ENCODE measurements around the gene CAPN2. TPM values are rescaled to one million over a fixed set of nuclear protein-coding genes. Genes with fewer than 3 reads are reported as not detected.

CAPN2 gene
- total RNA-seq, 1 donor from 2014 or later, result 120 TPM

DNA sequence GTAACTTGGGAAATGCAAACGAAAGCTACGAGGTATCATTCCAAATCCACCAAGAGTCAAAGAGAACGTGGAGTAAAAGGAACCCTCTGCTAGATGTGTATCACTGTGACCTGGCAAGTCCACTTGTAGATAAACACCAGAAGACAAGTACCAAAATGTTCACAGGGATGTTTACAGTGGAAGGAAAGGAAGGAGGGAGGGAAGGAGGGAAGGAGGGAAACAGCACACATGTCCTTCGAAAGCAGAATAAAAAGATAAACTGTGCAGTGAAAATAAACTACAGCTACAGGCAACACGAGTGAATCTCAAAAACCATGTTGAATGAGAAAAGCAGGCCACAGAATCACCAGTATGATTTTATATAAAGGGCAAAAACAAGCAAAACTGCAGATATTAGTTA lies 73.5 kb downstream of the CAPN2 start:
- H3K9me3 Mint-ChIP-seq, result no peaks in the 10 kb centered on the region
- no peaks in the 10 kb centered on the region for H3K27me3 Mint-ChIP-seq
- DNase-seq (ENCODE audit: extremely low spot score, unreplicated experiment), result no peak
- H3K27ac Mint-ChIP-seq, result no peak overlapping the region
- TF ChIP-seq, protein P1, sequence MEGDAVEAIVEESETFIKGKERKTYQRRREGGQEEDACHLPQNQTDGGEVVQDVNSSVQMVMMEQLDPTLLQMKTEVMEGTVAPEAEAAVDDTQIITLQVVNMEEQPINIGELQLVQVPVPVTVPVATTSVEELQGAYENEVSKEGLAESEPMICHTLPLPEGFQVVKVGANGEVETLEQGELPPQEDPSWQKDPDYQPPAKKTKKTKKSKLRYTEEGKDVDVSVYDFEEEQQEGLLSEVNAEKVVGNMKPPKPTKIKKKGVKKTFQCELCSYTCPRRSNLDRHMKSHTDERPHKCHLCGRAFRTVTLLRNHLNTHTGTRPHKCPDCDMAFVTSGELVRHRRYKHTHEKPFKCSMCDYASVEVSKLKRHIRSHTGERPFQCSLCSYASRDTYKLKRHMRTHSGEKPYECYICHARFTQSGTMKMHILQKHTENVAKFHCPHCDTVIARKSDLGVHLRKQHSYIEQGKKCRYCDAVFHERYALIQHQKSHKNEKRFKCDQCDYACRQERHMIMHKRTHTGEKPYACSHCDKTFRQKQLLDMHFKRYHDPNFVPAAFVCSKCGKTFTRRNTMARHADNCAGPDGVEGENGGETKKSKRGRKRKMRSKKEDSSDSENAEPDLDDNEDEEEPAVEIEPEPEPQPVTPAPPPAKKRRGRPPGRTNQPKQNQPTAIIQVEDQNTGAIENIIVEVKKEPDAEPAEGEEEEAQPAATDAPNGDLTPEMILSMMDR (conservative IDR thresholded peaks at IDR 0.05), result no peak
- H3K4me1 Mint-ChIP-seq (ENCODE audit: unreplicated experiment), result peaks cover 11% of the 10 kb centered on the region
- peaks cover 21% of the 10 kb centered on the region for H3K36me3 Mint-ChIP-seq
- no peak overlapping the region for H3K4me3 Mint-ChIP-seq

DNA sequence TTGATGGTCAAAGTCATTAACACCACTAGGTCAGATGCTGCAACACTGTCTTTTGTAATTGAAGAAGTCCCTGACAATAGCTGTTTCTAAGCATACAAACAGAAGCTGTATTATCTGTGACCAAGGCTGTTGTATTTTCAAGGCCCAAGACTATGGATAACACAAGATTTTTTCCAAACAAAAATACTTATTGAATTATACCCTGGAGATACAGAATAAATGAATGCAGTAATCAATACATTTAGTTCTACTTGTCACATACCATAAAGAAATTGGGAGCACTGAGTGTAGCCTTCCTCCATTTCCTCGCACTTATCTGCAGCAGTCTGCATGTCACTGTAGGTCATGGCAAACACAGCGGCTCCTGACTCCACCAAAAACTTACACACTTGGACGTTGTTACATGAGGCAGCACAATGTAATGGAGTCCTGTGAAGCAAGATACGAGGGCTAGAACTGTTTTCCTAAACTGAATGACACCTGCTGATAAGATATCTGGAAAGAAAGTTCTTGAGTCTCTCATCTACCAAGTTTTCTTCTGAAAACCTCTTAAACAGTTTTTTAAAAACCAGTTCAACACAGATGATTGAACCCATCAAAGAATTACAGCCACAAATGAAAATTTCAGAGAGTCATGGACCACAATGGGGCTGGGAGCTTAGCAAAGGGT lies 76.5 kb downstream of the CAPN2 start:
- Mint-ChIP-seq H3K27ac (peak overlapping the region; percentile 58), H3K27me3 (no peaks in the 10 kb centered on the region), H3K4me1 (ENCODE audit: unreplicated experiment) (peaks cover 11% of the 10 kb centered on the region), H3K9me3 (no peaks in the 10 kb centered on the region), H3K36me3 (peaks cover 18% of the 10 kb centered on the region), H3K4me3 (no peak overlapping the region)
- DNase-seq (ENCODE audit: extremely low spot score, unreplicated experiment), result no peak
- TF ChIP-seq, protein P1 (conservative IDR thresholded peaks at IDR 0.05), result no peak

DNA sequence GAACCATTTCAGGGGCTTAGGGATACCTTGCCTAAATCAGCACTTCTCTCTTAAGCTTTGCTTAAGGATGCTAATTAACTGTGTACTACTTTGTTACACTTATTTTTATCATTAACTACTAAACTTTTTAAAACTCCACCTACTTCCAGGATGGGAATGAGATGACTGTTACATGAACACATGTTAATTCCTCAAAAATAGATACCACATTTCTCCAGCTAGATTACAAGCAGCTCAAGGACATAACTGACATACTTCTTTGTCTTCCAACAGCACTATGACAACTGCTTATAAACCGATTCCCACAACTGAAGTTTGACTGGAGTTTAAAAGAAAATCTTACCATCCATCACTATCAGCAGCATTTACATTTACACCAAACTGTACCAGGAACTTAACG lies 79.7 kb downstream of the CAPN2 start:
- no peak overlapping the region for H3K4me3 Mint-ChIP-seq
- H3K36me3 Mint-ChIP-seq, result peaks cover 22% of the 10 kb centered on the region
- peaks cover 10% of the 10 kb centered on the region for H3K4me1 Mint-ChIP-seq (ENCODE audit: unreplicated experiment)
- TF ChIP-seq, protein P1 (conservative IDR thresholded peaks at IDR 0.05), result no peak
- H3K27ac Mint-ChIP-seq, result no peak overlapping the region
- DNase-seq (ENCODE audit: extremely low spot score, unreplicated experiment), result no peak
- no peaks in the 10 kb centered on the region for H3K9me3 Mint-ChIP-seq
- no peaks in the 10 kb centered on the region for H3K27me3 Mint-ChIP-seq

DNA sequence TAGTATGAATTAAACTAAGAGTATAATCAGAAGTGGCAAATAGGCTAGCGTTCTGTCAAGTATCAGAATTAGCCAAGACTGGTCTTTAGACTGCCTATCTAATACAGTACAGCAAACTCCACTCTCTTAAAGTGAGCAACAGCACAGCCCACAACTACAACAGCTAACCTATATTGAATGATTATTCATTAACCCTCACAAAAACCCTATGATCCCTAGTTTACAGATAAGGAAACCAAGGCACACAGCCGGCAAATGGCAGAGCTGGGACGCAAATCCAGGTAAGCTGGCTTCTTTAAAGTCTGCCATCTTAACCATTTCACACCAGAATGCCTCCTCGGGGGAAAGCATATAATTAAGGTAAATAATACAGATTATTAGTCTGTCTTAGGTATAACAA lies 81.4 kb downstream of the CAPN2 start:
- peaks cover 7% of the 10 kb centered on the region for H3K4me1 Mint-ChIP-seq (ENCODE audit: unreplicated experiment)
- DNase-seq (ENCODE audit: extremely low spot score, unreplicated experiment), result no peak
- TF ChIP-seq, protein P1 (conservative IDR thresholded peaks at IDR 0.05), result no peak
- H3K27me3 Mint-ChIP-seq, result no peaks in the 10 kb centered on the region
- no peaks in the 10 kb centered on the region for H3K9me3 Mint-ChIP-seq
- peak overlapping the region; percentile 80 for H3K4me3 Mint-ChIP-seq
- H3K27ac Mint-ChIP-seq, result peak overlapping the region; percentile 96
- H3K36me3 Mint-ChIP-seq, result peaks cover 27% of the 10 kb centered on the region

DNA sequence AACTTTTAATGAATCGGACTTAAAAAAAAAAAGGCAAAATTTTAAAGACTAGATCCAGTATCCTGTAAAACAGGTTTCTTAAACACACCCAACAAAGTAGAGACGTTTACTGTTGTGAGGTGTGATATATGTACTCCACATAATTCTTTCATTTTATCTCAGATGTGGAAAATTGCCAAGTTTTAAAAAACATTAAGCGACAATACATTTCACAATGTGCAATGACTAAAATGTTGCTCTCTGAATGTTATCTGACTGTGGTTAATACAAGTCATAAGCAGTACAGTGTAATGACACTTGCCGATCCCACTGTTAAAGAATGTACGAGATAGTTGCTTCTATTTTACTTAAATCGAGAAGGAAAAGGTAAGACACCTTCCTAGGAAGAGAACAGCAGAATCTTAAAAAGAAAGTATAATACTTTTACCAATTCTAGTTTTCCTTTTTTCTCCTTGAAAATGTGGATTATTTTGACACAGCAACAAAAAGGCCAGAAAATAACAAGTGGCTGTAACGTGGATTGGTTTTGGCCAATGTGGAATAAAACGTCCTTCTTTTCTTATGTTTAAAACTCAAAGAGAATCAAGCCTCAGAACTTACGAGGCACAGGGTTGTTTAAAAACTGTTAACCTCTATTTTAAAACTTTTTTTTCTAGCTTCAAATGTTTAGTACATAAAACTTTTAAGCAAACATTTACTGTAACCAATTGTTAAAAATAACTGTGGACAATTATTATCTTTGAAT lies 82.0 kb downstream of the CAPN2 start:
- TF ChIP-seq, protein P1 (conservative IDR thresholded peaks at IDR 0.05), result no peak
- H3K4me3 Mint-ChIP-seq, result peak overlapping the region; percentile 80
- peak overlapping the region; percentile 96 for H3K27ac Mint-ChIP-seq
- peaks cover 25% of the 10 kb centered on the region for H3K36me3 Mint-ChIP-seq
- no peaks in the 10 kb centered on the region for H3K27me3 Mint-ChIP-seq
- H3K9me3 Mint-ChIP-seq, result no peaks in the 10 kb centered on the region
- DNase-seq (ENCODE audit: extremely low spot score, unreplicated experiment), result no peak
- H3K4me1 Mint-ChIP-seq (ENCODE audit: unreplicated experiment), result peaks cover 4% of the 10 kb centered on the region

Data from type B pancreatic cell (in vitro differentiated cells).